Left renal cortex interstitium (tissue), 4 donors: Measurements from ENCODE around the gene LRFN4. TPM values are rescaled to one million over a fixed set of nuclear protein-coding genes. Genes with fewer than 3 reads are reported as not detected.

Experiments used
- DNase-seq, 4 donors: peaks; one replicate each; pipeline ENCODE4 v3.0.0-alpha.2; 2013; ENCODE audit warnings: low read depth in 4 of 4, low spot score in 2 of 4, missing footprints in 1 of 4
- polyA plus RNA-seq, 4 donors: library from polyadenylated mRNA; unstranded; fragments of 120-200 nt; gene quantifications; one replicate each; pipeline ENCODE4 v1.2.1, GENCODE V29; 2013; ENCODE audit not compliant: insufficient read length in 4 of 4

The LRFN4 gene
- polyA plus RNA-seq, 4 donors, result 13.4 to 31.1 (median 25.4) TPM

DNA sequence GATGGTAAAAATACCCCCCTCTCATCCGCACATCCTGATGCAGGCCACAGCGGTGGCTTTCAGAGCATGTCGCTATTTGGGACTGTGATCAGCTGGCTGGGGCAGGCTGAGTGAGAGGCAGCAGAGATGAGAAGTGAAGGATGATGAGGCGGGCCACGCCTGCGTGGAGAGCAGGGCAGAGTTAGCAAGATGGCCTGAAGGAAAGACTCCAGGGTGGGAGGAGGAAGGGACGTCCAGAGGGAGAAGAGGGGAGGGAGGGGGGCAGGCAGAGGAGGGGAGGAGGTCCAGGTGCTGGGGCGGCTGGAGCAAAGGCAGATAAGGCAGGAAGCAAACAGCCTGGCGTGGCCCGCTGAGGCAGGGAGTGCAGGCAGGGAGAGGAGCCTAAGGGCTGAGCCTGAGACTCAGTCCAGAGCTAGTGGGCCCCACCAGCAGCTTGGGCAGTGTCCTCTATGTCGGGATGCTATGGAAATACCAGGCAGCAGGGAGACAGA lies 29.1 kb downstream of the LRFN4 start:
- DNase-seq, result no peak

DNA sequence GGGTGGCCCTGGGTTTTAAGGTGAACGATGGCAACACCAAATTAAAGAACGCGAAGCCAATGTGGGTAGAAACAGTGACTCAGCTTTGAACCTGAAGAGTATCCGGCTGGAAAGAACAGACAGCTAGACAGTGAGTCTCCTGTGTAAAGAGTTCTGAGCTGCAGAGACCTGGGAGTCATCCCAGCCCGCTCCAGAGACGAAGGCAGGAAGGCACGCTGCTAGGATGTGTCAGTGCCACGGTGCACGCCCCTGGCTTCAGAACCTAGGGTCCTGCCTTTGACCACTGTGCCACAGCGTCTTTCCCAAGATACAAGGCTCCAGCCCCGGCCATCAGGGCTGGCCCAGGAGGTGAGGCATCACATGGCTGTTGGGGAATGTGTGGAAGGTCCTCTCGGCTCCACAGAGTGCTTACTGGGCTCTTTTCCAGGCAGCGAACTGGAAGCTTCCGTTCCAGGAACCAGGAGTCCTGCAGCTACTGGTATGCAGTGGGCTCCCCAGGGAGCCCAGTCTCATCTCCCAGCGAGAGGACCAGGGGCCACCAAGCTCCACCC lies 29.9 kb downstream of the LRFN4 start:
- DNase-seq, result no peak

- DNase-seq, result no peak
Measured at GRCh38 chr11:66887526-66887925, 30.7 kb downstream of the LRFN4 start.

- DNase-seq, result no peak
Measured at GRCh38 chr11:66888282-66888681, 31.4 kb downstream of the LRFN4 start.

GRCh38 chr11:66889960-66890359 lies 33.1 kb downstream of the LRFN4 start:
- no peak for DNase-seq

DNA sequence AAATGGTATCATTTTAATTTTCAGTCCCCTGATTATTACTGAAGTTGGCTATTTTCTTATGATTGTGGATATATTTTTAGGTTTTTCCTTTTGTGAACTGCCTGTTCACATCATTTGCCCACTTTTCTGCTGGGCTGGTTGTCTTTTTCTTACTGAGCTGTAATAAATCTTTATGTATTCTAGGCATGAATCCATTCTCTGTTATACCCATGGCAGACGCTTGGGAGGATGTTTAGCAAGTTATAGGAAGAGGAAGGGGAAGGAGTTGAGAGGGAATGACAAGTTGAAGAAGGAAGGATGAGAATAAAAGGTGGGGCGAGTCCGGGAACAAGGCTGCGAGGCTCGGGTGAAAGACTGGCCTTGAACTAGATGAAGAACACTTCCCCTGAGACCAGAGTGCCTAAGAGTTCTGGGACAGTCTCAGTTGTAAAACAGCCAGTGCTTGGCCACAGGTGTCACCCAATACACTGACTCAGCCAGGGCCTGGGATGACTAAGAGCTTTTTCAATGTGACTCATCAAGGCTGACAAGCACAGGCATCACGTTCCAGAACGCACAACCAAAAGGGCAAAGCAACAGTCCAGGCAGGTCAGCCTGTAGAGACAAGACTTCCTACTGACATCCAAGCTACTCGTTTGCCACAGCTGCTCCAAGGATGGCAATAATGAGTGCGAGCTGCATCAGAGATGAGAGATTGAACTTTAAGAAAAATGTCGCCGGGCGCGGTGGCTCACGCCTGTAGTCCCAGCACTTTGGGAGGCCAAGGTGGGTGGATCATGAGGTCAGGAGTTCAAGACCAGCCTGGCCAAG lies 35.2 kb downstream of the LRFN4 start:
- no peak for DNase-seq

DNA sequence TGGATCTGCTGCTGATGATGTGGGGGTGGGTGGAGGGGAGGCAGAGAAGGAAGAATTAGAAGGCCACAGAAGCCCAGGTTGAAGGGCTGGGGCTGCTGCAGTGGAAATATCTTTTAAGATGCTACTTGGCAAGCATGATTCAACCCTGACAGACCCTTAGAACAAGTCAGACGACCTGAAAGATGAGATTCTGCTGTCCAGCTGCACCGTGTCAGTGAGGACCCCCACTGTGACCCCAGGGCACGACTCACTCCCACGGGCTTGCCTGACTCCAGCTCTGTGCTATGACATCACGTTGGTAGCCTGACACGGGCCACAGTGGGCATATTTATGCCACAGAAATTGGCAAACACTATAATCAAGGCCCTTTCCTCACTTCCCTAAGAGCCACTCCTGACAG lies 36.0 kb downstream of the LRFN4 start:
- no peak for DNase-seq

GRCh38 chr11:66894141-66894540 lies 37.3 kb downstream of the LRFN4 start:
- no peak for DNase-seq

- DNase-seq, result no peak
Measured at GRCh38 chr11:66901964-66902390, 45.1 kb downstream of the LRFN4 start.

- DNase-seq, result no peak
Measured at GRCh38 chr11:66902486-66903177, 45.8 kb downstream of the LRFN4 start.

DNA sequence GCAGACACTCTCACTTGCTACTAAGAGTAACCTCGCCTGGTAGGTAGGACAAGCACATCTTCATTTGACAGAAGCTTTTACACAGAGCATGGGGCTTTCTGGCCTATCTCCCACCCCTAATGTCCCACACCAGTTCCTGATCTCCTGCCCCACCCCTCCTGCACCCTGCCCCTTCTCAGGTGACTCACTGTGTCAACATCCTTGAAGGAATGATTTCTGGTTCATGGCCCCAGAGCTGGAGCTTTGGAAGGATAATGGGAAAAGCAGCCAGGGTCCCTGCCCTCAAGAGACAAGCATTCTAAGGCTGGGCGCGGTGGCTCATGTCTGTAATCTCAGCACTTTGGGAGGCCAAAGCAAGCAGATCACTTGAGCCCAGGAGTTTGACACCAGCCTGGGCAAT lies 47.2 kb downstream of the LRFN4 start:
- DNase-seq, result no peak

DNA sequence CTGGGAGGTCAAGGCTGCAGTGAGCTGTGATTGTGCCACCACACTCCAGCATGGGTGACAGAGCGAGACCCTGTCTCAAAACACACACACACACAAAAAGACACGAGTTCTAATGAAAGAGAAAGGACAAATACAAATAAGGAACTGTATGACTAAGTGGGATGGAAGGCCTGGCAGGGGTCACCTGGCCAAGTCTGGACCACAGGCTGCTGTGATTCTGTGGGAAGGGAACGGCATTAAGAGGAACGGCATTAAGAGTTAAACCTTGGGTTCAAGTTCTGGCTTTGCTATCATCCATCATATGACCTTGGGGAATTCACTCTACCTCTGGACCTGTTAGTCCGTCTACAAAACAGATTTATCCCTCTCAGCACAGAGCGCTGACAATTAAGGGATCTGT lies 47.7 kb downstream of the LRFN4 start:
- no peak for DNase-seq

- no peak for DNase-seq
Measured at GRCh38 chr11:66904981-66905521, 48.2 kb downstream of the LRFN4 start.

DNA sequence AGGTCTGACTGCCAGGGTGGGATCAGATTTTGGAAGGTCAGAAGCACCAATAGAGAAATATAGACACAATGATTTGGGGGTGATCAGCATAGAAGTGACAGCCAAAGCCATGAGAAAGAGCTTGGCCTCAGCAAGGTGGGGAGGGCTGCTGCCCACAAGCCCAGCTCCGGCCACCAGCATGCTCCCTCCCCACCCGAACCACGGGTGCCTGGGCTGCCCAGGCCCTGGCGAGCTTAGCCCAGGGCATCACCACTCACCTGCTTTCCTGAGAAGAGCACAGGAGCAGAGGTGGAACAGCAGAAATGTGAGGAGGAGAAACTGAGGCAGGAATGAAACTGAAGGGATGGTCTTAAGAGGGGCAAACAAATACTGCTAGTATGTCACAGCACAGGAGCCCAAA lies 48.8 kb downstream of the LRFN4 start:
- no peak for DNase-seq

DNA sequence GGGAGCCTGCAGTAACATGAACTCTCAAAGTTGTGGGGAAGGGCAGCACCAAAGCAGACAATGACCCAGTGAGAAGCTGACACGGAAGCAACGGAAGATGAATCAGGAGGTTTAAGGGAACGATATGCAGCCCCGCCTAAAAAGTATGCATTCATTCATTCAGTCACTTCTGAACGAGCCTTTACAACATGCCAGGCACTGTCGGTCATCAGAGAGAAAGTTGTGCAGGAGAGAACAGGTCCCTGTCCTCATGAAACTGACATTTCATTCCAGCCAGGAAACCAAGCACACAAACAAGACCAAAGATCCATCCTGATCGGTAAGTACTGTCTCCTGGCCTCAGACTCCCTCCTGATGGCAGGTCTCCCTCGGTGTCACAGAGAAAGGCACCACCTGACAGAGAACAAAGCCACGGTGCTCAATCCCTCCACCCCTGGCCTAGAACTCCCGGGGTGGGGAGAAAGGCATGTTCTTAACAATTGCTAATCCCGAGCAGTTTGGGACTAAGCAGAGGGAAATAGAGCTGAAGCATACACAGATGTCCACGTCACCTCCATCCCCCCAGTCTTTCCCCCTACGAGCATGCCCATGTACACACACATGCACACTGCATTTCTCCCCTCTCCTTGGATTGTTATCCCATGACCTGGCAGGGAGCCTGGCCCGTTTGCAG lies 49.3 kb downstream of the LRFN4 start:
- DNase-seq, result no peak

DNA sequence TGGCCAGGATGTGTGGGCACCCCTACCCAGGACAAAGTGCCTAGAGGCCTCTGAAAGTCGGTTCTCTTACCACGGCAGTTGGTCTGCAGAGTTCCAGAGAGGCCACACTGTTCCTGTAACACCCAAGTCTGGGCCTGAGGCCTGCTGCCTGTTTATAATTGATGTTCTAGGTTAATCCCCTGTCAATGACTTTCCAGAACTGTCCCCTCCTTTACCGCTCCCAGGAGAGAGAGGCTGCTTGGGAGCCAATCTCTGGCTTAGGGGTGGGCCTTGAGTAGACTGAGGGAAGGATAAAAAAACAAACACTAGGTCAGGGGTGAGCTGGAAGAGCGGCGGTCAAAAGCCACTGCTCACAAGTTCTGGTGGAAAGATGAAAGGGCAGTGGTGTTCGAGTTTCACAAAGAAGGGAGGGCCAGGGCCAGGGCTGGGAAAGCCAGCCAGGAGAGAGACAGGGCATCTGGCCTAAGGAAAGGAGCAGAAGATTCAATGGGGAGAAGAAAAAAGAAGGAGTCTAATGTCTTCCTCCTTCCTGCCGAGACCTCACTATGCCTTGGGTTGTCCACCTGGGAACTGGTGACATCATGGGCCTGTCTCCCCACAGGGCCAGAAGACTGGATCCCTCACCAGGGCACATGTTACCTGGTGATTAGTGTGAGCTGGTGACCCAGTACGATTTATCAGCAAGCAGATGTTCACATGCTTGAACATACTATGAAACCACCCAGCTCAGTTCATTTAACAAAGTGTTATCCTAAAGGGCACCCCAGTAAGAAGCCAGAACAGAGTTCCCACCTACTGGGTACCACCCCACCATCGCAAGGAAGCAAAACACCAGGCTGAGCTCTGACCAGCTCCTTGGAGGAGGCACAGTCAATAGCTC lies 51.1 kb downstream of the LRFN4 start:
- DNase-seq, result peak in 1 of 4 donors; percentile 39

GRCh38 chr11:66909181-66909580 lies 52.3 kb downstream of the LRFN4 start:
- no peak for DNase-seq

DNA sequence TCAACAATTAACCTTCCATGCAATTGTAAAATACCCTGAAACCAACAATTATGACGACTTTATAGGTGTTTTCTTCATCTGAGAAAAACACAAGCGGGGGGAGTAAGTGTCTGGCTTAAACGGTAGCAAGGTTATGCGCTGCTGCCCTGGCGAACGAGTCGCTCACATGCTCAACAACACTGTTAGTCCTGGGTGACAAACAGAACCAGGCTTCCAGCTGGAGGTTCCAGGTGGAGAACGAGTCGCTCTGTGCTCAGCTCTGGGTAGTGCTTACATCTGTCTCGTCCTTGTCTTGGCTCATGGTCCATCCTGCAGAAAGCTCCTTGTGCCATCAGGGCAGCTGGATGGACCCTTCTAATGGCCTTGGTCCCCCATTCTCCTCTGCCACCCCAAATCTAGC lies 53.2 kb downstream of the LRFN4 start:
- DNase-seq, result no peak
